GM23338 (cell line): ENCODE data around the gene PCSK5. TPM values are rescaled to one million over a fixed set of nuclear protein-coding genes. Genes with fewer than 3 reads are reported as not detected.

Source experiments
- ATAC-seq: fragments of 200-7000 bp; cut with Tn5 transposase; 3 replicates; pipeline ENCODE4 v1.9.1; 2020
- DNase-seq: peaks from one replicate; pipeline ENCODE4 v3.0.0-alpha.2; 2015; ENCODE audit warnings: low spot score
- H2AFZ ChIP-seq: fragments of 200-600 bp; sonication (generic); 2 replicates; pipeline ENCODE4 v1.8.0; 2016; ENCODE audit warnings: antibody characterized with exemption, mild to moderate bottlenecking, moderate library complexity
- H3F3A ChIP-seq: fragments of 200-600 bp; sonication (generic); replicated peaks from 2 replicates; pipeline ENCODE4 v1.8.0; 2017; ENCODE audit warnings: antibody characterized with exemption, mixed run types, low read depth
- H3K27ac ChIP-seq: fragments of 200-600 bp; sonication (generic); 2 replicates; pipeline ENCODE4 v1.6.1; 2016; ENCODE audit warnings: low read depth
- H3K27me3 ChIP-seq: fragments of 200-600 bp; sonication (generic); 2 replicates; pipeline ENCODE4 v1.8.0; 2016; ENCODE audit warnings: mild to moderate bottlenecking, mixed run types, moderate library complexity; ENCODE audit not compliant: insufficient read depth
- H3K36me3 ChIP-seq: fragments of 200-600 bp; sonication (generic); 2 replicates; pipeline ENCODE4 v1.8.0; 2016; ENCODE audit warnings: mild to moderate bottlenecking; ENCODE audit not compliant: insufficient read depth
- H3K4me1 ChIP-seq: fragments of 200-600 bp; sonication (generic); 2 replicates; pipeline ENCODE4 v1.8.0; 2016; ENCODE audit warnings: mild to moderate bottlenecking, moderate library complexity; ENCODE audit not compliant: insufficient read depth
- H3K4me2 ChIP-seq: fragments of 200-600 bp; sonication (generic); 2 replicates; pipeline ENCODE4 v1.7.1; 2017; ENCODE audit warnings: mixed run types
- H3K4me3 ChIP-seq: fragments of 200-600 bp; sonication (generic); 2 replicates; pipeline ENCODE4 v1.6.1; 2016; ENCODE audit warnings: mixed run types
- H3K79me2 ChIP-seq: fragments of 200-600 bp; sonication (generic); replicated peaks from 2 replicates; pipeline ENCODE4 v1.8.0; 2017; ENCODE audit warnings: mild to moderate bottlenecking; ENCODE audit not compliant: insufficient read depth
- H3K9me2 ChIP-seq: fragments of 200-600 bp; sonication (generic); 2 replicates; pipeline ENCODE4 v1.8.0; 2017; ENCODE audit not compliant: insufficient read depth
- H4K20me1 ChIP-seq: fragments of 200-600 bp; sonication (generic); replicated peaks from 2 replicates; pipeline ENCODE4 v1.8.0; 2017; ENCODE audit warnings: mild to moderate bottlenecking; ENCODE audit not compliant: insufficient read depth
- H3K27ac Mint-ChIP-seq: 2 replicates; pipeline ENCODE4 v1.8.0; 2020; ENCODE audit warnings: inconsistent platforms, mild to moderate bottlenecking, moderate library complexity, mixed read lengths
- H3K27me3 Mint-ChIP-seq: 3 replicates; pipeline ENCODE4 v1.8.0; 2022; ENCODE audit warnings: low read depth, mild to moderate bottlenecking, moderate library complexity, mixed read lengths, inconsistent platforms; ENCODE audit not compliant: insufficient read depth, poor library complexity
- H3K36me3 Mint-ChIP-seq: 3 replicates; pipeline ENCODE4 v1.8.0; 2021; ENCODE audit warnings: low read depth, mild to moderate bottlenecking, inconsistent platforms, moderate library complexity, mixed read lengths
- H3K4me1 Mint-ChIP-seq: 3 replicates; pipeline ENCODE4 v1.8.0; 2020; ENCODE audit warnings: mild to moderate bottlenecking, inconsistent platforms, mixed read lengths
- H3K4me3 Mint-ChIP-seq: 3 replicates; pipeline ENCODE4 v1.8.0; 2021; ENCODE audit warnings: moderate library complexity, mild to moderate bottlenecking, inconsistent platforms, mixed read lengths
- H3K9me3 Mint-ChIP-seq: 3 replicates; pipeline ENCODE4 v1.8.0; 2020; ENCODE audit warnings: moderate library complexity, mild to moderate bottlenecking, inconsistent platforms, mixed read lengths
- EZH2phosphoT487 ChIP-seq: fragments of 200-600 bp; sonication (generic); IDR thresholded peaks from one replicate; pipeline ENCODE4 v1.8.1; 2018; ENCODE audit warnings: antibody characterized with exemption; ENCODE audit not compliant: unreplicated experiment
- REST ChIP-seq: IDR thresholded peaks from one replicate; pipeline ENCODE4 v1.6.1; 2018; ENCODE audit warnings: antibody characterized with exemption; ENCODE audit not compliant: unreplicated experiment
- STAT1 ChIP-seq: IDR thresholded peaks from one replicate; pipeline ENCODE4 v1.6.1; 2016; ENCODE audit warnings: antibody characterized with exemption; ENCODE audit not compliant: unreplicated experiment
- polyA plus RNA-seq: library from polyadenylated mRNA; unstranded; fragments of >200 nt; fragmentation: Nextera tagmentation; extraction: Ambion mirVana; gene quantifications from 2 replicates; pipeline ENCODE4 v1.2.1, GENCODE V29; 2016
- total RNA-seq: library from RNA; depleted of rRNA; stranded (reverse); fragments of >200 nt; shearing (Covaris generic); gene quantifications from 2 replicates; pipeline ENCODE4 v1.2.3, GENCODE V29; 2014
- TF ChIP-seq, protein P1 (sequence below): fragments of 250-450 bp; sonication (Bioruptor Pico); IDR thresholded peaks from 2 replicates; pipeline ENCODE4 v1.5.0; 2020; ENCODE audit warnings: mild to moderate bottlenecking, moderate library complexity

Gene PCSK5
- total and polyA plus RNA-seq, 2 experiments from 2014 or later: 12.3 to 34.8 TPM

DNA sequence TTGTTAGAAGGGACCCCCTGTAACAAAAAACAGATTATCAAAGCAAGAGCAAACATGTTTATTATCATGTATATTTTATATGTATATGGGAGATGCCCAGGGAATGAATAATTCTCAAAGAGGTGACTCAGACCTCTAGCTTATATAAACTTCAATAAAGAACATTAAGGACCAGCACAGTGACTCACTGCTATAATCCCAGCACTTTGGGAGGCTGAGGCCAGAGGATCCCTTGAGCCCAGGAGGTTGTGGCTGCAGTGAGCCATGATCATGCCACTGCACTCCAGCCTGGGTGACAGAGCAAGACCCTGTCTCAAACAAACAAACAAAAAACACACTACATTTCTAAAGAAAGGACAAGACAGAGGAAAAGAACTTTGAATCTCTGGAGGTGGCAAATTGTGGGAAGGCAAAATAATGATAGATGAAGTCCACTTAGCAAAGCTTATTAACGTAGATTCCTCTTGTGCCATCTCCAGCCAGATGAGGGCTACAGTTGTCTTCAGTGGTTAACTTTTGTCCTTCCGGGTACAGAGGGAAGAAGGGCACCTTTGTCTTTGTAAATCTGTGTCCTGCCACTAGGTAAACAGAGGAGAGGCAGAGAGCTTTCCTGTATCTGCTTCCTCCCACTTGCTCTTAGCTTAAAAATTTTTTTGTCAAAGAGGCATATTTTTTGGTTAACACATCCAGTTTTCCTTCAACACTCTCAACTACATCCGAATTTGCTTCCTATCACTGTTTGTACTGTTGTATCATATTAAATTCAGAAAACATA lies 511.3 kb downstream of the PCSK5 start (continued):
- TF ChIP-seq, protein P1, sequence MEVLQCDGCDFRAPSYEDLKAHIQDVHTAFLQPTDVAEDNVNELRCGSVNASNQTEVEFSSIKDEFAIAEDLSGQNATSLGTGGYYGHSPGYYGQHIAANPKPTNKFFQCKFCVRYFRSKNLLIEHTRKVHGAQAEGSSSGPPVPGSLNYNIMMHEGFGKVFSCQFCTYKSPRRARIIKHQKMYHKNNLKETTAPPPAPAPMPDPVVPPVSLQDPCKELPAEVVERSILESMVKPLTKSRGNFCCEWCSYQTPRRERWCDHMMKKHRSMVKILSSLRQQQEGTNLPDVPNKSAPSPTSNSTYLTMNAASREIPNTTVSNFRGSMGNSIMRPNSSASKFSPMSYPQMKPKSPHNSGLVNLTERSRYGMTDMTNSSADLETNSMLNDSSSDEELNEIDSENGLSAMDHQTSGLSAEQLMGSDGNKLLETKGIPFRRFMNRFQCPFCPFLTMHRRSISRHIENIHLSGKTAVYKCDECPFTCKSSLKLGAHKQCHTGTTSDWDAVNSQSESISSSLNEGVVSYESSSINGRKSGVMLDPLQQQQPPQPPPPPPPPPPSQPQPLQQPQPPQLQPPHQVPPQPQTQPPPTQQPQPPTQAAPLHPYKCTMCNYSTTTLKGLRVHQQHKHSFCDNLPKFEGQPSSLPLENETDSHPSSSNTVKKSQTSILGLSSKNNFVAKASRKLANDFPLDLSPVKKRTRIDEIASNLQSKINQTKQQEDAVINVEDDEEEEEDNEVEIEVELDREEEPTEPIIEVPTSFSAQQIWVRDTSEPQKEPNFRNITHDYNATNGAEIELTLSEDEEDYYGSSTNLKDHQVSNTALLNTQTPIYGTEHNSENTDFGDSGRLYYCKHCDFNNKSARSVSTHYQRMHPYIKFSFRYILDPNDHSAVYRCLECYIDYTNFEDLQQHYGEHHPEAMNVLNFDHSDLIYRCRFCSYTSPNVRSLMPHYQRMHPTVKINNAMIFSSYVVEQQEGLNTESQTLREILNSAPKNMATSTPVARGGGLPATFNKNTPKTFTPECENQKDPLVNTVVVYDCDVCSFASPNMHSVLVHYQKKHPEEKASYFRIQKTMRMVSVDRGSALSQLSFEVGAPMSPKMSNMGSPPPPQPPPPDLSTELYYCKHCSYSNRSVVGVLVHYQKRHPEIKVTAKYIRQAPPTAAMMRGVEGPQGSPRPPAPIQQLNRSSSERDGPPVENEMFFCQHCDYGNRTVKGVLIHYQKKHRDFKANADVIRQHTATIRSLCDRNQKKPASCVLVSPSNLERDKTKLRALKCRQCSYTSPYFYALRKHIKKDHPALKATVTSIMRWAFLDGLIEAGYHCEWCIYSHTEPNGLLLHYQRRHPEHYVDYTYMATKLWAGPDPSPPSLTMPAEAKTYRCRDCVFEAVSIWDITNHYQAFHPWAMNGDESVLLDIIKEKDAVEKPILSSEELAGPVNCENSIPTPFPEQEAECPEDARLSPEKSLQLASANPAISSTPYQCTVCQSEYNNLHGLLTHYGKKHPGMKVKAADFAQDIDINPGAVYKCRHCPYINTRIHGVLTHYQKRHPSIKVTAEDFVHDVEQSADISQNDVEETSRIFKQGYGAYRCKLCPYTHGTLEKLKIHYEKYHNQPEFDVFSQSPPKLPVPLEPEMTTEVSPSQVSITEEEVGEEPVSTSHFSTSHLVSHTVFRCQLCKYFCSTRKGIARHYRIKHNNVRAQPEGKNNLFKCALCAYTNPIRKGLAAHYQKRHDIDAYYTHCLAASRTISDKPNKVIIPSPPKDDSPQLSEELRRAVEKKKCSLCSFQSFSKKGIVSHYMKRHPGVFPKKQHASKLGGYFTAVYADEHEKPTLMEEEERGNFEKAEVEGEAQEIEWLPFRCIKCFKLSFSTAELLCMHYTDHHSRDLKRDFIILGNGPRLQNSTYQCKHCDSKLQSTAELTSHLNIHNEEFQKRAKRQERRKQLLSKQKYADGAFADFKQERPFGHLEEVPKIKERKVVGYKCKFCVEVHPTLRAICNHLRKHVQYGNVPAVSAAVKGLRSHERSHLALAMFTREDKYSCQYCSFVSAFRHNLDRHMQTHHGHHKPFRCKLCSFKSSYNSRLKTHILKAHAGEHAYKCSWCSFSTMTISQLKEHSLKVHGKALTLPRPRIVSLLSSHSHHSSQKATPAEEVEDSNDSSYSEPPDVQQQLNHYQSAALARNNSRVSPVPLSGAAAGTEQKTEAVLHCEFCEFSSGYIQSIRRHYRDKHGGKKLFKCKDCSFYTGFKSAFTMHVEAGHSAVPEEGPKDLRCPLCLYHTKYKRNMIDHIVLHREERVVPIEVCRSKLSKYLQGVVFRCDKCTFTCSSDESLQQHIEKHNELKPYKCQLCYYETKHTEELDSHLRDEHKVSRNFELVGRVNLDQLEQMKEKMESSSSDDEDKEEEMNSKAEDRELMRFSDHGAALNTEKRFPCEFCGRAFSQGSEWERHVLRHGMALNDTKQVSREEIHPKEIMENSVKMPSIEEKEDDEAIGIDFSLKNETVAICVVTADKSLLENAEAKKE (CRISPR knock-in tag): no peak
- TF ChIP-seq STAT1 (no peak), REST (no peak), EZH2phosphoT487 (no peak)

DNA sequence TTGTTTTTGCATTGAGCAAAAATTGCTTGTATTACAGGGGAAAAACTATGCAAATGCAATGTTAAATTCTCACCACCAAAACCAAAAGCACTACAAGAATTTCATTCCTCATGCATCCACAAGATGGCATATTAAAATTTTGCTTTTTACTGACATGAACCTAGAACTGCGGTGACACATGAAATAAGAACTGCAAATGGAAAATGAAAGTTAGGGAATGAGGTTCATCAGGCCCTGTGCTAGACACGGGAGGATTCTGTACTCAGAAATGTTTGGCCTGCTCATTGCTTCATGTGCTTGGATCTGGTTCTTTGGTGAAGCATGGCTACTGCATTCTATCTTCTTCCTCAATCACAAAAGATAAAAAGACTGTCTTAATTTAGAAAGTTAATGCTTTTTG lies 512.9 kb downstream of the PCSK5 start:
- H3F3A ChIP-seq: no peaks in the 10 kb centered on the region
- Mint-ChIP-seq H3K4me1 (peaks cover 4% of the 10 kb centered on the region; the same call in 2 of the 3 replicates), H3K36me3 (no peaks in the 10 kb centered on the region), H3K27me3 (peaks cover 1% of the 10 kb centered on the region), H3K9me3 (no peaks in the 10 kb centered on the region), H3K4me3 (no peak overlapping the region), H3K27ac (no peak overlapping the region)
- H2AFZ ChIP-seq: no peak overlapping the region
- H3K36me3 ChIP-seq: no peaks in the 10 kb centered on the region
- peak; percentile 11 for DNase-seq
- no peaks in the 10 kb centered on the region for H3K27me3 ChIP-seq
- H3K4me1 ChIP-seq: no peaks in the 10 kb centered on the region
- H3K9me2 ChIP-seq: no peaks in the 10 kb centered on the region
- ATAC-seq: no peak
- H3K4me3 ChIP-seq: no peak overlapping the region
- H3K27ac ChIP-seq: no peak overlapping the region
- no peak overlapping the region for H3K4me2 ChIP-seq
- no peaks in the 10 kb centered on the region for H4K20me1 ChIP-seq
- H3K79me2 ChIP-seq: no peaks in the 10 kb centered on the region
- no peak for TF ChIP-seq STAT1
- TF ChIP-seq, protein P1 (CRISPR knock-in tag): no peak
